ENCODE measurements around the gene IFIT3. TPM values are rescaled to one million over a fixed set of nuclear protein-coding genes. Genes with fewer than 3 reads are reported as not detected.
A peak's percentile ranks its signal among the peaks of the same experiment; 100 is the strongest.

IFIT3 gene
- total RNA-seq, 3 donors from 2014 or later (not counting 1 experiment from before 2014, with no cell fraction given): 12.0 to 31.7 (median 12.2) TPM

- ATAC-seq (no peak), DNase-seq (no peak)
- H3K9me3 Mint-ChIP-seq: no peaks in the 10 kb centered on the region
- H3K27ac Mint-ChIP-seq: peak overlapping the region in 1 of 2 donors; percentile 64
- peaks cover 9% of the 10 kb centered on the region for H3K4me1 ChIP-seq (ENCODE audit: control insufficient read depth, insufficient read depth, low read length)
- WGBS (ENCODE audit: insufficient coverage): 75% methylated on average over 4 of the region's 6 CpGs
- no peak overlapping the region for H3K27ac ChIP-seq (ENCODE audit: low read length)
- no peaks in the 10 kb centered on the region for H3K9me3 ChIP-seq (ENCODE audit: control insufficient read depth, insufficient read depth, low read length)
- no peaks in the 10 kb centered on the region for H3K27me3 ChIP-seq (ENCODE audit: control insufficient read depth, insufficient read depth, low read length)
- H3K36me3 Mint-ChIP-seq: no peaks in the 10 kb centered on the region
- H3K36me3 ChIP-seq (ENCODE audit: control insufficient read depth, insufficient read depth, low read length): no peaks in the 10 kb centered on the region
- no peak for TF ChIP-seq CTCF (IDR thresholded peaks at IDR 0.05)
- no peak overlapping the region for H3K4me3 ChIP-seq (ENCODE audit: low read length)
- intact Hi-C loops (cut with micrococcal nuclease): no loop called here
- no peak overlapping the region for H3K4me3 Mint-ChIP-seq
- peaks cover 8 to 10% of the 10 kb centered on the region in 2 donors for H3K27me3 Mint-ChIP-seq (ENCODE audit: low read depth in 2 of 2)
- H3K4me1 Mint-ChIP-seq: peaks cover 17 to 21% of the 10 kb centered on the region in 2 donors
Observed at GRCh38 chr10:89363729-89364442, 36.1 kb downstream of the IFIT3 start.

GRCh38 chr10:89364531-89364930, 36.7 kb downstream of the IFIT3 start:
- Histone ChIP-seq H3K9me3 (ENCODE audit: control insufficient read depth, insufficient read depth, low read length) (no peaks in the 10 kb centered on the region), H3K27ac (ENCODE audit: low read length) (no peak overlapping the region), H3K4me1 (ENCODE audit: control insufficient read depth, insufficient read depth, low read length) (peaks cover 9% of the 10 kb centered on the region), H3K27me3 (ENCODE audit: control insufficient read depth, insufficient read depth, low read length) (no peaks in the 10 kb centered on the region), H3K36me3 (ENCODE audit: control insufficient read depth, insufficient read depth, low read length) (no peaks in the 10 kb centered on the region), H3K4me3 (ENCODE audit: low read length) (no peak overlapping the region)
- no peak for TF ChIP-seq CTCF (IDR thresholded peaks at IDR 0.05)
- peaks cover 23 to 28% of the 10 kb centered on the region in 2 donors for H3K4me1 Mint-ChIP-seq
- no CpG with 5 or more reads among the region's 1 CpG for WGBS (ENCODE audit: insufficient coverage)
- H3K36me3 Mint-ChIP-seq: no peaks in the 10 kb centered on the region
- intact Hi-C loops (cut with micrococcal nuclease): no loop called here
- peak overlapping the region in 1 of 2 donors; percentile 64 for H3K27ac Mint-ChIP-seq
- no peak for DNase-seq
- no peak for ATAC-seq
- no peaks in the 10 kb centered on the region for H3K9me3 Mint-ChIP-seq
- no peak overlapping the region for H3K4me3 Mint-ChIP-seq
- peaks cover 8 to 14% of the 10 kb centered on the region in 2 donors for H3K27me3 Mint-ChIP-seq (ENCODE audit: low read depth in 2 of 2)

- peaks cover 0 to 12% of the 10 kb centered on the region in 2 donors for H3K27me3 Mint-ChIP-seq (ENCODE audit: low read depth in 2 of 2)
- no peak overlapping the region for H3K4me3 ChIP-seq (ENCODE audit: low read length)
- no peaks in the 10 kb centered on the region for H3K36me3 Mint-ChIP-seq
- no peak for TF ChIP-seq CTCF (IDR thresholded peaks at IDR 0.05)
- ATAC-seq: peak; percentile 89 to 95 (median 91)
- H3K27ac ChIP-seq (ENCODE audit: low read length): peak overlapping the region; percentile 15
- WGBS (ENCODE audit: insufficient coverage): 60% methylated on average over 4 of the region's 4 CpGs
- peaks cover 23 to 30% of the 10 kb centered on the region in 2 donors for H3K4me1 Mint-ChIP-seq
- intact Hi-C loops (cut with micrococcal nuclease): loop anchor here (1.0 kb wide), 1 partner anchor 25 kb away; the partner anchor contains the start of gene IFIT1
- no peaks in the 10 kb centered on the region for H3K27me3 ChIP-seq (ENCODE audit: control insufficient read depth, insufficient read depth, low read length)
- H3K36me3 ChIP-seq (ENCODE audit: control insufficient read depth, insufficient read depth, low read length): no peaks in the 10 kb centered on the region
- peaks cover 9% of the 10 kb centered on the region for H3K4me1 ChIP-seq (ENCODE audit: control insufficient read depth, insufficient read depth, low read length)
- peak overlapping the region; percentile 54 to 71 for H3K27ac Mint-ChIP-seq
- peak overlapping the region; percentile 19 for H3K4me3 Mint-ChIP-seq
- H3K9me3 ChIP-seq (ENCODE audit: control insufficient read depth, insufficient read depth, low read length): no peaks in the 10 kb centered on the region
- no peaks in the 10 kb centered on the region for H3K9me3 Mint-ChIP-seq
- DNase-seq: peak; percentile 35 to 68
Observed at GRCh38 chr10:89367529-89367928, 39.7 kb downstream of the IFIT3 start.
